ENCODE data around the gene PPP3R2. TPM values are rescaled to one million over a fixed set of nuclear protein-coding genes. Genes with fewer than 3 reads are reported as not detected.
"Not testable (repeated sequence)": the region's sequence is repeated elsewhere in the genome, so short reads cannot be mapped to it uniquely, and the experiment has no call there.

PPP3R2 gene
- total RNA-seq, 2 experiments from 2014 or later, result not detected

DNA sequence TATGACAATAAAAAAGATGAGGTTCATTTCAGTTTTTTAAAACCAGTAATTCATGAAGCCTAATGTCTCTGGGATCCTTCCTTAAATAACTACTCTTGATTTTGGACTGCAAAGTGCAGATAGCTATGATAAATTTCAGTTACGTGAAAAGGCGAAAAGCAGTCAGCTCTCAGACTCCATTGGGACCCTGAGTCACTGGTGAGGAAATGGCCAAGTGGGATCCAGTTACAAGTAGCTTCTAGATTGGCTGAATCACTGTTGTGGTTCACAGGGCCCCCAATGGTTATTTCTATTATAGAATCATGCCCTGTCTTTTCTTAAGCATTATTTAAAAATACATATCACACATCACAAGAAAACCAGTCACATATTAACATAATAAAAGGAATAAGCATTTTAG, 31.1 kb upstream of the PPP3R2 start:
- ChIA-PET CTCF (interaction anchor here (1.0 to 1.2 kb wide), 2 partner anchors 25 to 102 kb away, joined by 3 to 4 read pairs; no protein-coding TSS in a partner anchor), POLR2A (no interaction called here)
- no peak overlapping the region for H3K27ac Mint-ChIP-seq
- H3K4me1 Mint-ChIP-seq, result peaks cover 5% of the 10 kb centered on the region
- DNase-seq (no peak), ATAC-seq (no peak)
- H3K9me3 Mint-ChIP-seq (ENCODE audit: low read depth), result no peaks in the 10 kb centered on the region
- no peaks in the 10 kb centered on the region for H3K36me3 Mint-ChIP-seq (ENCODE audit: low read depth)
- no peaks in the 10 kb centered on the region for H3K27me3 Mint-ChIP-seq
- intact Hi-C loops (cut with DNase I, micrococcal nuclease), result no loop called here
- H3K4me3 Mint-ChIP-seq, result no peak overlapping the region

DNA sequence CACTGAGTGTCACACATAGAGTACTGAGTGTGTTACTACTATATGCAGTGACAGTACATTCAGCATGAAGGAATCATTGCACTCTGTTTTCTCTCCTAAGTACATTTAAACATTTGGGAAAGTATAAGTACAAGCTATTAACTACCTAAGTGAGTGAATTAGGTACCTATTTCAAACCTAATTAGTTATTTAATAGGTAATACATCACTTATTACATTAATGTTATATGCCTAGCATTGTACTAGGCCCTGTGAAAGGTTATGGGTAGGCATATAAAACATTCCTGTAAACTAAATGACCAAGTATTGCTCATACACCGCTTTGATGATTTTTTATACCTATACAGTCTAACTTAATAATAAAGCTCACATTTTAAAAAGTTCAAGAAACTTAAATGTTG, 25.7 kb upstream of the PPP3R2 start:
- POLR2A ChIA-PET, result no interaction called here
- Mint-ChIP-seq H3K4me3 (no peak overlapping the region), H3K27me3 (no peaks in the 10 kb centered on the region), H3K36me3 (ENCODE audit: low read depth) (no peaks in the 10 kb centered on the region), H3K4me1 (no peaks in the 10 kb centered on the region), H3K9me3 (ENCODE audit: low read depth) (no peaks in the 10 kb centered on the region), H3K27ac (no peak overlapping the region)
- no peak for DNase-seq
- intact Hi-C loops (cut with DNase I, micrococcal nuclease), result no loop called here
- ATAC-seq, result no peak
- CTCF ChIA-PET, result no interaction called here

DNA sequence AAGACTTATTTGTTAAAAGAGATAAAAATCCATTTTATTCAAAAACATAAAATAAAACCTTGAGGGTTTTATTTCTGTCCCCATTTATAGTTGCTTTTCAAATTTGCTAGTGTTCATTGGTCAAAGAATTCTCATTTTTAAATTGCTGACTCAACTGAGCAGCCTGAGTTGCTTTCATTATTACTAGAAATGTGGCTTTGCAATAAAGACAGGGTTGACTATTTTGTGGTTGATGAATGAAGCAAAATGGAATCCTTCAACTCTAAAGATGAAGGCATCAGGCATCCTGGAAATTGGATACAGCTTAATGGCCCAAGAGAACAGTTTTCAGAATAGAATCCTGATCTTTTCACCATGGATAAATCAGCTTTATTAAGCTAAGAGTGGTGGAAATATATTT, 23.9 kb upstream of the PPP3R2 start:
- ATAC-seq, result no peak
- CTCF ChIA-PET, result no interaction called here
- intact Hi-C loops (cut with DNase I, micrococcal nuclease), result no loop called here
- Mint-ChIP-seq H3K36me3 (ENCODE audit: low read depth) (no peaks in the 10 kb centered on the region), H3K4me1 (no peaks in the 10 kb centered on the region), H3K27me3 (no peaks in the 10 kb centered on the region), H3K4me3 (no peak overlapping the region), H3K9me3 (ENCODE audit: low read depth) (no peaks in the 10 kb centered on the region), H3K27ac (no peak overlapping the region)
- DNase-seq, result no peak
- POLR2A ChIA-PET, result no interaction called here

DNA sequence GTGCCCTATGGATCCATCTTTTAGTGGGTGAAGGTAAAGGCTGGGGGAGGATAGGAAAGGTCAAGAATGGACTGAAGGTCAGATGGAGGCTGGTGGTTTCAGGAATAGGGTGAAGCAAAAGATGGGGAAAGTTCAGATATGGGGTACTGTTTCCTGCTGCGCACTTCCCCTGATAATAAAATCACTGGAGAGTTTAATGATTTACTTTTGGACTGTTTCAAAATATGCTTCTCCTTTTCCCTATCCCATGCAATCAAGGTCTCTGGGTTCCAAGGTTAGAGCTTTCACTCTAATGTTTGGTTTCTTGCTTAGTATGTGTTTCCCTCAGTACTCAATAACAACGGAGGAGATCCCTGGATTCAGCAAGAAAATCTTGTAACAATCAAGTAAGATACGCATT, 10.8 kb upstream of the PPP3R2 start:
- H3K4me1 Mint-ChIP-seq, result peaks cover 3% of the 10 kb centered on the region
- no peak for DNase-seq
- intact Hi-C loops (cut with DNase I, micrococcal nuclease), result loop anchor here (10.0 kb wide), 2 partner anchors 189 to 209 kb away; no protein-coding TSS in a partner anchor
- H3K4me3 Mint-ChIP-seq, result no peak overlapping the region
- no peaks in the 10 kb centered on the region for H3K9me3 Mint-ChIP-seq (ENCODE audit: low read depth)
- no peaks in the 10 kb centered on the region for H3K36me3 Mint-ChIP-seq (ENCODE audit: low read depth)
- peaks cover 3% of the 10 kb centered on the region for H3K27me3 Mint-ChIP-seq
- H3K27ac Mint-ChIP-seq, result no peak overlapping the region
- no peak for ATAC-seq
- CTCF ChIA-PET, result interaction anchor here (0.5 kb wide), 1 partner anchor 147 kb away, joined by 4 read pairs; no protein-coding TSS in a partner anchor
- POLR2A ChIA-PET, result no interaction called here

DNA sequence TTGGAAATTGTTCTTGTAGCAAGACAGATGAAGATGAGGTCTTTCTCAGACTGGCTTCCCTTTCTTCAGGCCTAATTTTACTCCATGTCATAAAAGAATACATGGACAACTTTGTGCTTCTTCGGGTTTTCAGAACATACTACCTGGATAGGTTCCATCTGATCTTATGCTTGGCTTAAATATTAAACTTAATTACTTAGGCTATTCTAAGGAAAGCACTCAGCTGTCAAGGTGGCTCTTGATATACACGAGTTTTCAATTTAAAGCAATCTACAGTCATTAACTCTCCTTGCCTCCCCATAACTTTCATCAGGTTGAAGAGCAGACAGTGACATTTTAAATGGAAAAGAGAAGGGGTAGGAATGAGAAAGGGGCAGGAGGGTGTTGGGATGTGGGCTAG, 9.5 kb upstream of the PPP3R2 start:
- H3K27ac Mint-ChIP-seq, result no peak overlapping the region
- intact Hi-C loops (cut with DNase I, micrococcal nuclease), result loop anchor here (5.0 to 10.0 kb wide), 5 partner anchors 103 to 373 kb away; no protein-coding TSS in a partner anchor

DNA sequence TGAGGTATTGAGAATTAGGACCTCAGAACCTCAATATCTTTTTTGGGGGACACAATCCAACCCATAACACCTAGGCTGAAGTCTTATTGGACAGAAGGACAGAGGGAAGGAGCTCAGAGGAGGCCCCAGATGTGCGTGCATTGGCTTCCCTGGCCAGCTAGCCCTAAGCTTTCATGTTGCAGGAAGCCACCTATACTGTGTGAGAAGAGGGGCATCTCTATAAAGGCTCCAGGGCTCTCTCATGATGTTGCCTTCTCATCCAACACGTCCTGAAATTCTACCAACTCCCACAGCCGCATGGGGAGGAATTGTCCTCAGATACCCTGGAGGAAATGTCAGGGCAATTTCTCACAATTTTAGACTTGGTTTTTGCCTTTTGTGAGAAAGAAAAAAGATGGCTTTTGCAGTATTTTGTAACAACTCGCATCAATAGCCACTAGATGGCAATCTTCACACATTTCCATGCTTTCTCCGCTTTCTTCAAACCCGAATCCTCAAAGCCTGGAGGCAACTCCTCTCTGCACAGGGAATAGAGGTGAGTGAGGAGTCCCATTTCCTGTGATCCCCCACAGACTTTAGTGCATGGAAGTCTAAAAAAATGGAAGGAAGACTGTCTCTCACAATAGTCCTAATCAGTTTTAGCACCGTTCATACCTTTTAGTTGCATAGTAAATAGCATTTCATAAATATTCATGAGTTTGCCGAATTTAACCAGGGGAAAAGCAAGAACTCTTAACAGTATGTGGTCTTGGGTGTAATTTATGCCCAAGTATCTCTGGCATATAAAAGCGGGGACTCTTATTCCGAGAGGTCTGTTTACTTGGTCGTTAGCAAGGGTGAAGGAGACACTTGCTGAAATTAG, 7.4 kb upstream of the PPP3R2 start:
- ATAC-seq (no peak), DNase-seq (no peak)
- Mint-ChIP-seq H3K9me3 (ENCODE audit: low read depth) (no peaks in the 10 kb centered on the region), H3K27ac (no peak overlapping the region), H3K27me3 (peaks cover 7% of the 10 kb centered on the region), H3K36me3 (ENCODE audit: low read depth) (no peaks in the 10 kb centered on the region), H3K4me1 (peaks cover 3% of the 10 kb centered on the region), H3K4me3 (no peak overlapping the region)
- CTCF ChIA-PET, result interaction anchor here (0.5 to 1.3 kb wide), 7 partner anchors 8 to 1885 kb away, joined by 3 to 4 read pairs (median 3); no protein-coding TSS in a partner anchor
- POLR2A ChIA-PET, result no interaction called here
- intact Hi-C loops (cut with DNase I, micrococcal nuclease), result loop anchor here (1.0 to 10.0 kb wide), 6 partner anchors 105 to 375 kb away; no protein-coding TSS in a partner anchor

More for the DNA sequence above, 9.5 kb upstream of the PPP3R2 start:
- Mint-ChIP-seq H3K9me3 (ENCODE audit: low read depth) (no peaks in the 10 kb centered on the region), H3K27me3 (peaks cover 7% of the 10 kb centered on the region), H3K4me3 (no peak overlapping the region), H3K36me3 (ENCODE audit: low read depth) (no peaks in the 10 kb centered on the region), H3K4me1 (peaks cover 3% of the 10 kb centered on the region)
- ChIA-PET CTCF (interaction anchor here (0.6 to 1.9 kb wide), 3 partner anchors 107 to 651 kb away, joined by 3 to 5 read pairs (median 3); no protein-coding TSS in a partner anchor), POLR2A (no interaction called here)
- no peak for DNase-seq
- no peak for ATAC-seq

DNA sequence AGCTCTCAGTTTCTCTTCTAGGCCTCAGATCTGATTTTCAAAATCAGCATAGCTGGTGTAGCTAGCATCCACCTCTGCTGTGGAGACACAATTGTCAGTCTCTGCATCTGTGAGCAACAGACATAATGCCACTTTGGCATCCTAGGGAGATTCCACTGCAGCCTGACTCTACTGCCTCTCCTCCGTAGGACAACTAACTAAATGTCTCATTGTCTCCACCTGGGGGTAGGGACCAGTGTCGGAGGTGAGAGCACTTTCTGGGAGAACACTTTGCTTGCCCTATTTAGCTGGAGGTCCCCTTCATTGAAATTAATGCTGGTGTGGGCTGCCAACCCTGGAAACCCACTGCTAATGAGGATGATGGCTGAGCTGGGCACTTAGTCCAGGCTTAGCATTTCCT, 1.4 kb downstream of the PPP3R2 start:
- Mint-ChIP-seq H3K27me3 (no peaks in the 10 kb centered on the region), H3K27ac (no peak overlapping the region), H3K4me3 (no peak overlapping the region), H3K4me1 (no peaks in the 10 kb centered on the region), H3K9me3 (ENCODE audit: low read depth) (no peaks in the 10 kb centered on the region), H3K36me3 (ENCODE audit: low read depth) (no peaks in the 10 kb centered on the region)
- CTCF ChIA-PET, result no interaction called here
- ATAC-seq (no peak), DNase-seq (no peak)
- POLR2A ChIA-PET, result no interaction called here
- intact Hi-C loops (cut with DNase I, micrococcal nuclease), result no loop called here

DNA sequence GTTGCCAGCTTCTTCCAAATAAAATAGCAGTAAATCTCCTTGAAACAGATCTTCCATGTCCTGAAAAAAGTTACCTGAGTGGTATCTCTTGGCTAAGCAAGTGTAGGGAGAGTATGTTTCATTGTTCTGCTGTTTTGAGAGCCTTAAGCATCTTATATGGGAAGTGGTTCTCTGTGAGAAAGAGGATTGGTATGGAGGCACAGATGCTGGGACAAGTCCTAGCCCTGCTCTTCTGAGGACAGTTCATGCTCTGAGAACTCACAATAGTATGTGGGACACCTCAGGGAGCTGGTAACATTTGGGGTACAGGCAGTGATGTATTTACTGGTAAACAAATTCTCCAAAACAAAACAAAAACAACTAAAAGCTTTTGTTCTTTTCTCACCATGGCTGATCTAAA, 2.0 kb downstream of the PPP3R2 start:
- H3K36me3 Mint-ChIP-seq (ENCODE audit: low read depth), result no peaks in the 10 kb centered on the region
- H3K4me3 Mint-ChIP-seq, result no peak overlapping the region
- H3K4me1 Mint-ChIP-seq, result no peaks in the 10 kb centered on the region
- intact Hi-C loops (cut with DNase I, micrococcal nuclease), result no loop called here
- H3K9me3 Mint-ChIP-seq (ENCODE audit: low read depth), result no peaks in the 10 kb centered on the region
- ATAC-seq (no peak), DNase-seq (no peak)
- no peaks in the 10 kb centered on the region for H3K27me3 Mint-ChIP-seq
- CTCF ChIA-PET, result interaction anchor here (0.6 kb wide), 1 partner anchor 143 kb away, joined by 3 read pairs; no protein-coding TSS in a partner anchor
- POLR2A ChIA-PET, result no interaction called here
- H3K27ac Mint-ChIP-seq, result no peak overlapping the region

DNA sequence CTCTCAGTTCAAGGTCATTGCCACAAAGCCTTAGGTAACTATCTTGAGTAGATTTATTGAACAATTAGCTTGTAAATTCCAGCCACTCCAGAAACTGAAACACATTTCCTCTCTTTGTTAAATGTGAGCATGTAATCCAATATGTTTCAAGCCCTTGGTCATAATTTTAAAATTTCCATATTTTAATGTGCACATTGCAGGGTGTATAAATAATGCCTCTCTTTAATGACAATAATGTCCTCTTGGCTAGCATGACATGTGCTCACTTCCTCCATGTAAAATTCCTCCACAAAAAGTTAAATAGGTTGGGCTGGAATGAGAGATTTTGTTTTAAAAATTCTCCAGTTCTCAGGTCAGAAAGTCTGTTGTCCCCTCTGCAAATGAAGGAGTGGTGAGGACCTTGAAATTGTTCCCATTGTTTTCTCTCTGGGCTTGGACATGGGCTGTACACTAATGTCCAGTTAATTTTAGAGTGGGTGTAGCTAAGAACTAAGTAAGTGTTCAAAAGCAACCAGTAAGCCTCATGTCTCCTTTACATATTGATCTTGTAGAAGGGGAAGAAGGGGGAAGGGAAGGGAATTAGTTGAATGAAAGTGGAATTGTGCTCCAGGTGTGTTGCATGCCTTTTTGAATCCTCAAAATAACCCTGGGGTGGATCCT, 2.9 kb downstream of the PPP3R2 start:
- intact Hi-C loops (cut with DNase I, micrococcal nuclease), result no loop called here
- CTCF ChIA-PET, result interaction anchor here (0.6 kb wide), 1 partner anchor 143 kb away, joined by 3 read pairs; no protein-coding TSS in a partner anchor
- POLR2A ChIA-PET, result no interaction called here
- Mint-ChIP-seq H3K9me3 (ENCODE audit: low read depth) (no peaks in the 10 kb centered on the region), H3K27me3 (no peaks in the 10 kb centered on the region), H3K4me1 (peaks cover 6% of the 10 kb centered on the region), H3K36me3 (ENCODE audit: low read depth) (no peaks in the 10 kb centered on the region), H3K4me3 (no peak overlapping the region), H3K27ac (no peak overlapping the region)
- no peak for DNase-seq
- ATAC-seq, result no peak

DNA sequence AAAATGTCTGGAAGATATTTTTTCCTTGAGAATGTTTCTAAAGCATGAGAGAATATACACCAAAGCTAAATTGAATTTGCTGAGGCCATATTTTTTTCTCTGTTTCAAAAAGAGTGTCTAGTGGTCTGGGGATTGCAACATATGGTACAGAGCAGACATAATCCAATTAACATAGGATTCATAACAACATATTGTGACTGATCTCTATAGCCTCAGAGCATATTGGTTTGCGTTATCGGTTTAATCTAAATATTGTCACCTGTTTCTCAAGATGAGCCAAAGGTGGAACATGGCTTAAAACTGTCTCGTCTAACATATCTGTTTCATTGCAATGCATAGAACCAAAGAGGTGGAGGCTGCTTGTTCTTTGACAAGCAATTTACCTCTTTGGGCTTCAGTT, 3.9 kb downstream of the PPP3R2 start:
- no peak overlapping the region for H3K27ac Mint-ChIP-seq
- no peak for ATAC-seq
- CTCF ChIA-PET, result no interaction called here
- POLR2A ChIA-PET, result no interaction called here
- H3K4me1 Mint-ChIP-seq, result peaks cover 12% of the 10 kb centered on the region
- H3K9me3 Mint-ChIP-seq (ENCODE audit: low read depth), result no peaks in the 10 kb centered on the region
- H3K4me3 Mint-ChIP-seq, result no peak overlapping the region
- intact Hi-C loops (cut with DNase I, micrococcal nuclease), result no loop called here
- DNase-seq, result no peak
- H3K36me3 Mint-ChIP-seq (ENCODE audit: low read depth), result no peaks in the 10 kb centered on the region
- H3K27me3 Mint-ChIP-seq, result no peaks in the 10 kb centered on the region

DNA sequence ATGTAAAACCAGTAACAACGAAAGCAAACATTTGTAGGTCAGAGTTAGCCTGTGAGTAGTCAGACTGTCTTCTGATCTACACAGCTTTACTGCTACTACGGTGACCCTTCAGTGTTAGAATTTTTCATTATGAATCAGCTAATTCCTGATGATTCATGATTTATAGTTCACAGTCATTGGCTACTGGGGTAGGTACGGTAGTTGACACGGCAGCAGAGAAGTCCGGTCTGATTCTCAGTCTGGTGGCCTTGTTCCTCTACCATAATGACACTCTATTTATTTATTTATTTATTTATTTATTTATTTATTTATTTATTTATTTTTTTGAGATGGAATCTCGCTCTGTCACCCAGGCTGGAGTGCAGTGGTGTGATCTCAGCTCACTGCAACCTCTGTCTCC, 4.7 kb downstream of the PPP3R2 start:
- H3K36me3 Mint-ChIP-seq (ENCODE audit: low read depth); POLR2A ChIA-PET; H3K27me3 Mint-ChIP-seq; H3K27ac Mint-ChIP-seq; H3K9me3 Mint-ChIP-seq (ENCODE audit: low read depth); intact Hi-C loops (cut with DNase I, micrococcal nuclease); H3K4me3 Mint-ChIP-seq; DNase-seq; ATAC-seq: not testable (repeated sequence)
- peaks cover 12% of the 10 kb centered on the region for H3K4me1 Mint-ChIP-seq
- CTCF ChIA-PET, result interaction anchor here (1.1 kb wide), 1 partner anchor 10 kb away, joined by 3 read pairs; no protein-coding TSS in a partner anchor
